ENCODE results near the gene MLXIPL.
A peak's percentile ranks its signal among the peaks of the same experiment; 100 is the strongest.
"Not testable (repeated sequence)": the region's sequence is repeated elsewhere in the genome, so short reads cannot be mapped to it uniquely, and the experiment has no call there.

The MLXIPL gene

DNA sequence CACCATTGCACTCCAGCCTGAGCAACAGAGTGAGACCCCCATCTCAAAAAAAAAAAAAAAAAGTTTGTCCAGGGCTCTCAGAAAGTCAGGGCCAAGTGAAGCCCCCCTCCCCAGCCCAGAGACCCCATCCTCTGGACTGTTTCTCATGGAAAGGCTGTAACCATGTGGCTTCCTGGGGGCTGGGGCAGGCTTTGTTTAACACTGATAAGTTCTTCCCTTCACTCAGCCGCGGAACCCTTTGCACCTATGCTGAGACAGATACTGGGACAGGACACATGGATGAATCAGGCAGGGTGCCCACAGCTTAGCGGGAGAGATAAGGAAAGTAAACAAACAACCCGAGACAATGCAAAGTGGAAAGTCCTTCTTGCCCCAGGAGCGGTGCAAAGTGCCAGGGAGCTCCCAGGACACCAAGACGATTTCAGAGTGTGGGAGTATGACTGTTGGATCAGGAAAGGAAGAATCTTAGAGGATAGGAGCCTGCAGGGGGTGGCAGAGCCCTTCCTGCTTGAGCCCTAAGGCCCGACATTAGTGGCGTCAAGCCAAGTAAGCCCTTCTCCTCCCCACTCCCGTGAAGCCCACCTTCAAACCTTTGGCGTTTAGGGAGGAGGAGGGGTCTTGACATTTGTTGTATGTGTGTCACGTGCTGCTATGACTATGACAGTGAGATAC lies 11.6 kb downstream of the MLXIPL start:
- peak; percentile 12 for DNase-seq

DNA sequence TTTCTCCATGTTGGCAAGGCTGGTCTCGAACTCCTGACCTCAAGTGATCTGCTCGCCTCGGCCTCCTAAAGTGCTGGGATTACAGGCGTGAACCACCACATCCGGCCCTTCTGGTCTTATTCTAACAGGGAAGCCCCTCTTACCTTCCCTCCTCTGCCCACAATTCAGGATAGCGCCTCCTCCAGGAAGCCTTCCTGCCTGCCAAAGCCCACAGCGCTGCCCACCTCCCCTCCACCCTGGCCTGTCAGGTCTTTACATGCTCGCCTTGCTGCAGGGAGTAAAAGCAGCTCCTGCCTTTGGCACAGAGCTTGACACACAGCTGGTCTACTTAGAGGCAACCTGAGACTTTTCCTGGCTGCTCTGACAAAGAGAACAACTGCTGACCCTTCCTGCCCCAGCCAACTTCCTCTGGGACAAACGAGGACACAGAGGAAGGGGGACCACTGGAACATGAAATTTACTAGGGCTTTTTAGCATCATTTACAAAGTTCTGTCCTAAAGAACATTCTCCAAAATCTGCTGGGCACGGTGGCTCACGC lies 13.2 kb downstream of the MLXIPL start:
- DNase-seq = no peak

DNA sequence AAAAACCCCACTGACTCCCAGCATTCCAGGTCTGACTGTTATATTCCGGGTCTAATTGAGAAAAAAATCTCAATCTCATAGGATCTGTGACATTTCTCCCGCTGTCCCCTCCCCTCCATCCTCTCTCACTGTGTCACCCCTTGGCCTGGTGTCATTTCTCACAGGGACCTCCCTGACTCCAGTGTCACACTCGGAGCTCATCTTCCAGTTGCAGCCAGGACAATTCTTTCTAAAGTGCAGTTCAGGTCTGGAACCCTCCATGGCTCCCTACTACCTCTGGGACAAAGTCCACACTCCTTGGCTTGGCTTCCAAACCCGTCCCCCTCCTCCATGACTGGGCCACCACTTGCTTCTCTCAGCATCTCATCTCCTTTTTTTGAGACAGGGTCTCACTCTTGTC lies 14.2 kb downstream of the MLXIPL start:
- no peak for DNase-seq

DNA sequence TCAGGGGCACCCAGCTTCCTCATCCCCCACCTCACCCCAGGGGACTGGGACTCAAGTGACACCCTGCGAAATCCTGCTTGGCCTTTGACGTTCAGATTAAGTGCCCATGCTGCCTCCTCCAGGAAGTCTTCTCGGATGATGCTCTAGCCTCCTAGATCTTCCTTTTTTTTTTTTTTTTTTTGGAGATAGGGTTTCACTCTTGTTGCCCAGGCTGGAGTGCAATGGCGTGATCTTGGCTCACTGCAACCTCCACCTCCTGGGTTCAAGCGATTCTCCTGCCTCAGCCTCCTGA lies 16.7 kb downstream of the MLXIPL start:
- DNase-seq = not testable (repeated sequence)

DNA sequence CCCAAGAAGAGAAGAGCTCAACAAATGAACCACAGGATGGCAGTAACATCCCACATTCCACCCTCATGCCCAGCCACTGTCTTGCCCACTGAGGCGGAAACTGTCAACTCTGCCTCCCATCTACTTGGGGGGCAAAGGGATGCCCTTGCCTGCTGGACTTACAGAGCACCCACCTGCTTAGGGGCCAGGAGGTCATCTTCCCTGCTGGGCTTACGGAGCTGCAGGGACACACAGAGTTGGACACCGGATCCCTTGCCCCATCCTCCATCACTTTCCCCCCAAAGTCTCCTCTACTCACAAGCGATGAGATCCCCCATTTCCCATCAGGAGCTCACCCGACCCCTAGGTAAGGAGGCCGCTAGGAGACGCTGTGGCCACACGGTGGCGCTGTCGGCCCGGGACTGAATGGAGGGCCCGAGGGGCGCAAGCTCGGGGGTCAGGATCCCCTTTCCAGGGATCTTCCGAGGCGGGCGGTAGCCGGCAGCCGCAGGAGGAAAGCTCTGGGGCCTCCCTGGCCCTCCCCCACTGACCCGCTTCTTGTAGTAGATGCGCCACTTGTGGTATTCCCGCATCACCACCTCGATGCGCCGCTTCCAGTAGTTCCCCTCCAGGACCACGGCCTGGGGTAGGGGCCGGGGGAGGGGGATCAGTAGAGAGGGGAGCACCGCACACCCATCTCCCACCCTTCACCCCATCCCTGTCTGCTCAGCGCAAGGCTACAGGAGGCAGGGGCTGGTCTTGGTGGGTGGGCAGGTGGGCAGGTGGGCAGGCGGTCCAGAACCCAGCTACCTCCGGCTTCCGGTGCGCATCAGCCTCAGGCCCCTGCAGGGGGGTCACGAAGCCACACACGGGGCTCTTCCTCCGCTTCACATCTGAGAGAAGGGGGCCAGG lies 17.3 kb downstream of the MLXIPL start:
- DNase-seq = peak; percentile 26

DNA sequence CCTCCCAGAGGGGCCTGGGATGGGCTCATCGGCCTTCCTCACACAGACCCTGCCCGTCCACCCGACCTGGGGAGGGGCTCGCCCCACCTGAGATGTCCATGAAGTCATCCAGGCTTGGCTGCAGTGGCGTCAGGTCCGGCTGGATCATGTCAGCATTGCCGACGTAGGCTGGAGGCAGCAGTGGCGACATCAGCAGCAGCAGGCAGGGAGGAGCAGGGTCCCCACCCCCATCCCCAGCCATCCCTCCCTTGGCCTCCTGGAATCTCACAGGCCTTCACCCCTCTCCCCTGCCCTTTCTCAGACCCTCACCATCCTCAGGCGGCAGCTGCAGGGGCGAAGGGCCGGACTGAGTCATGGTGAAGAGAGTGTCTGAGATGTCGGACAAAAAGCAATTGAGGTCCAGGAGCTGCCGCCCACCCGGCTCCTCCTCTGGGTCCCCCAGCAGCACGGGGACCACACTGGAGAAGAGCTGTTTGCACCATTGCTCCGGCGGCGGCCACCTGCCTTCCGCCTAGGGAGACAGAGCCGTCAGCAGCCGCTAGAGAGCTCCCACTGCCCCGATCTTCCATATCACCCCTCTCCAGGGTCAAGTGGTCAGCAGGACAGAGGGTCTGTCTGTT lies 18.6 kb downstream of the MLXIPL start:
- no peak for DNase-seq

DNA sequence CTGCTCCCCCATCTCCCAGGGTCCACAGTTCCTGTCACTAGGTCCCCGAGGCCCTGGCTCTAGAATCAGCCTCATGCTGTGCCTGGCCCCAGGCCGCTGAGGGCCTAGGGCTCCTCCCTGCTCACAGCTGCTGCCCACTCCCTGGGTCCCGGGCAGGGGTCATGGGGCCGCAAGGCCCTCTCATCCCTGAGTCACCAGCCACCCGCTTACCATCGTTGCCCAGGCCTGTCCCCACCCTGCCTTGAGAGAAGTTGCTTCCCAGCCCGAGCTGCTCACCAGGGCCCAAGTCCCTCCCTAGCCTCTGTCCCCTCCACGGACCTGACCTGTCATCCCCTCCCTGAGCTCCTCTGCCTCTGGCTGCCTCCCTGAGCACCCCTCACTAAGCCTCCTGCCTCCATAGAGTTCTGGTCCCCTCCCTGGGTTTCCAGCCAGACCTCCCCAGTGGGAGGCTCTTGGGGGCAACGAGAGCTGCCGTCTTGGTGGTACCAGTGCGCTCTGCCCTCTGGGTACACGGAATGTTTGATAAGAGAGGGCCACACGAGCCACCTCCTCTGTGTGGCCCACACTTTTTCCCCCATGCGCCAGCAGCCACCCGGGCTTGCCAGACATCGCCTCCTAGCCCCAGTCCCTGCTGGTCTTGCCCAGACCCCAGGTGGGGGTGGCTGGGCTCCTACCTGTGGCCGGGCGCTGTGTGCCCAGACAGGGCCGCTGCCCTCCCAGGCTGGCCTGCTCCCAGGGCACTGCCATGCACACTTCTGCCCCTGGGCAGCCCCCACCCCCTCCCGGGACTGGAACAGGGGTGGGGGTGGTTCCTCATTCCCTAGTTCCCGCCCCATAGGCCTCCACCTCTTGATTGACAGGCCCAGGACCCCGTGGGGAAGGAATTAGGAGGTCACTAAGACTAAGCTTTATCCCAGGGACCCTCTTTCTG lies 21.3 kb downstream of the MLXIPL start:
- DNase-seq = no peak

DNA sequence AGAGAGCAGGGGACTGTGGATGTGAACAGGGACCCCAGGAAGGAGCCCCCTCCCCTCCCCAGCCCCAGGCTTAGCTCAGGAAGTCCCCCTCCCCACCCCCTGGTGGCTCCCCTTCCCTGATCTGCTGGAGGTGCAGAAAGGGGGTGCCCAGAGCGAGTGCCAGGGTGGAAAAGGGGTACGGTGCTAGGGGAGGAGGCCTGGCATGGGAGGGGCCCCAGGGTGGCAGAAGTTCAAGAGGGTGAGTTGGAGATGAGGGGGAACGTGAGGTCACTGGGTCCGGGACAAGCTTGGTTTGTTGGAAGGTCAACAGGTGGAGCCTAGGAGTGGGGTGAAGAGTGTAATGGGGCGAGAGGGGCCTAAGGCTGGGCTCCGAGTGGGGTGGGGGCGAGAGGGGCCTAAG lies 24.4 kb downstream of the MLXIPL start:
- no peak for DNase-seq

DNA sequence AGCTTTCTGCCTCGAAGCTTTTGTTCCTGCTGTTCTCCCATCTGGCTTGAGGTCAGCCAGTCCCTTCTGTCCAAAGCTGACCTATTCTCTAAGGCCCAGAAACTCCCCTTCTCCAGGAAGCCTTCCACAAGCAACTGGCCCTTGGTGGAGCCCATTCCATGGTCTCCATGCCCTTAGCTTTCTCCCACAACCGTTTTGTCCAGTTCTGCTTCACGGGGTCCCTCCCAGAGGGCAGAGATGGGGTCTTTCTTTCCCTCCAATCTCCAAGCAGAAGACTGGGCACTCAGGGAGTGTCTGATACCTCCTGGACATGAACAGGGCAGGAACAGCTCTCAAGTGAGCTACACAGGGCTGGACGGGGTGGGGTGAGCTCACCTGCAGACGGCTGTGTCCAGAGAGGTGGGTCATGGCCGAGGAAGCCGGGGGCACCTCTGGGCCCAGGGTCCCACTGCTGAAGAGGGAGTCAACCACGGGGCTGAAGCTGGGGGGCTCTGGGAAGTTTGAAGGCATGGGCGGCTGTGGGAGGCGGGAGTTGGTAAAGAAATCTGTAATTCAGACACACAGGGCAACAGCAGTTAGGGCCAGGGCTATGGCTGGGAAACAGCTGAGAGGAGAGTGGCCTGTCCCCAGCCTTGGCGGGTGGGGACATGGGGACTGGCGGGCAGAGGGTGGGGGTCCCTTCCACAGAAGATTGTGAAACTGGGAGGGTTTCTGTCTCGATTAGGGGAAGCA lies 25.0 kb downstream of the MLXIPL start:
- no peak for DNase-seq

DNA sequence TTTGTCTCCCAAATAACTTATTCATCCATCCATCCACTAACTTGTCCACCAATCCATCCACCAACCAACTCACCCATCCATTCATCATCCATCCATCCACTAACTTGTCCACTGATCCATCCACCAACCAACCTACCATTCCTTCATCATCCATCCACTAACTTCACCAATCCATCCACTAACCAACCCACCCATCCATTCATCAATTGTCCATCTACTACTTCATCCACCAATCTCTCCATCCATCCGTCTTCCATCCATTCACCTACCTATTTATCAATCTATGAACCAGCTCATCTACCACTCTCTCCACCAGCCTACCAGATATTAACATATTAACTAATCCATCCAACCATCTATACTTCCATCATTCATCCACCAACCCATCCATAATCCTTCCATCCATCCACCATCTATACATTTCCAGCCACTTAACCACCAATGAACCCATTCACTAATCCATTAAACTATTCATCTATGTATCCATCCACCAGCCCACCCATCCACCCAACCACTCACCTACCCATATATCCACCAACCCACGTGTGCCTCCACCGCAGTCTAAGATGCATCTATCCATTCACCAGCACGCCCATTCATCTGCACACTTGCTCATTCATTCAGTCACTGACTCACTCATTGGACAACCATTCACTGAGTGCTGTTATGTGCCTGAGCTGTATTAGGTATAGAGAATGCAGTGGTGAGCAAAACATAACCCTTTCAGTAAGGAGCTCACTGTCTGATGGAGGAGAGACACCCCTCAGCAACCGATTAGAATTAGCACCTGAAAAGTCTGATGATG lies 26.1 kb downstream of the MLXIPL start:
- no peak for DNase-seq

DNA sequence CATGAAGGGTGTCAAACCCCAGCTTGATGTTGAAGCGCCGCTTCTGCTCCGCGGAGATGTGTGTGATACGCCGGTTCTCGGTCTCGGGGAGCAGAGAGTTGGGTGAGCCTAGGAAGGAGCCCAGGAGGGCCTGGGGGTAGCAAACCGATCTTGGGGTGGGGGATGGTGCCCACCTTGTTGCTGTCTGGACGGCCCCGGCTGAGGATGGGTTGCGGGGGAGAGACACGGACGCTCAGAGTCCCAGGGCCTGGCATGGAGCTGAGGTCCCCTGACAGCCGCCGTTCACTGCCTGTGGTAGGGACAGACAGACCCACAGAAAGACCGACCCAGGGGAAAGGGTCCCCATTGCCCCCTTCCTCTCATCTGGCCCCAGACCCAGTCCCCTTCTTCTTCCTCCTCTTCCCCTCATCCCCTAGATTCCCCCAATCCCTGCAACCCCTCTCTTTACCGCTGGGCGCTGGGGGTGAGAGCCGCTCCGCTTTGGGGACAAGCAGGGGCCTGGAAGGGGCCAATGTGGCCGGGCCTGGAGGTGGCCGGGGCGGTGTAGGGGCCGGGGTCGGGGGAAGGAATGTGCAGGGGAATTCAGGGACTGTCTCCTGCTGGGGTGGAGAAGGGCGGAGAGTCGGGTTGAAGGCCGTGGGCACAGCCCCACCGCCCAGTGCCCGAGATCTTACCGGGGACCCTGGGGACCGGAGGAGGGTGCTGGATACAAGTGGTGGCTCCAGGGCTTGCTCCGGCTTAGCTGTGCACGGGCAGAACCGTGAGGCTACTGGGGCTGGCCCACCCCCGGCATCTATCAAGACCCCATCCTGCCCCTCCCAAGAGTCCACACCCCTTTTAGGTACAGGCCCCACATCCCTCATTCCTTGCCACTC lies 27.9 kb downstream of the MLXIPL start:
- DNase-seq = no peak

DNA sequence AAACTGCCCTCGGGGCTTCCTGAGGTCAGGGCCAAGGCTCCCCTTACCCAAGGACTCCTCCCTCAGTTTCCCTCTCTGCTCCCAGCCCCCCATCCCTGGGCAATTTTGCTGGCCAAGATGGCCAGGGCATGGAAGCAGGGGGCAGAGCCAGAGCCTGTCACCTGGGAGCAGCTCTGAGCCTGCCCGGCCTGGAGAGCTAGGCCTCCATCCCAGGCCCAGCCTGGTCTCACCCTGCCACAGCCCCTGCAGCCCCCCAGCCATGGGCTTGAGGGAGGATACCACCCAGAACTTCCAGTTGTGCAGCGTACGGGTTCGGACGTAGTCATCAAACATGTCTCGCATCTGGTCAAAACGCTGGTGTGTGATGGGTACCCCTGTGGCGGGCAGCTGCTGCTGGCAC lies 29.0 kb downstream of the MLXIPL start:
- no peak for DNase-seq

DNA sequence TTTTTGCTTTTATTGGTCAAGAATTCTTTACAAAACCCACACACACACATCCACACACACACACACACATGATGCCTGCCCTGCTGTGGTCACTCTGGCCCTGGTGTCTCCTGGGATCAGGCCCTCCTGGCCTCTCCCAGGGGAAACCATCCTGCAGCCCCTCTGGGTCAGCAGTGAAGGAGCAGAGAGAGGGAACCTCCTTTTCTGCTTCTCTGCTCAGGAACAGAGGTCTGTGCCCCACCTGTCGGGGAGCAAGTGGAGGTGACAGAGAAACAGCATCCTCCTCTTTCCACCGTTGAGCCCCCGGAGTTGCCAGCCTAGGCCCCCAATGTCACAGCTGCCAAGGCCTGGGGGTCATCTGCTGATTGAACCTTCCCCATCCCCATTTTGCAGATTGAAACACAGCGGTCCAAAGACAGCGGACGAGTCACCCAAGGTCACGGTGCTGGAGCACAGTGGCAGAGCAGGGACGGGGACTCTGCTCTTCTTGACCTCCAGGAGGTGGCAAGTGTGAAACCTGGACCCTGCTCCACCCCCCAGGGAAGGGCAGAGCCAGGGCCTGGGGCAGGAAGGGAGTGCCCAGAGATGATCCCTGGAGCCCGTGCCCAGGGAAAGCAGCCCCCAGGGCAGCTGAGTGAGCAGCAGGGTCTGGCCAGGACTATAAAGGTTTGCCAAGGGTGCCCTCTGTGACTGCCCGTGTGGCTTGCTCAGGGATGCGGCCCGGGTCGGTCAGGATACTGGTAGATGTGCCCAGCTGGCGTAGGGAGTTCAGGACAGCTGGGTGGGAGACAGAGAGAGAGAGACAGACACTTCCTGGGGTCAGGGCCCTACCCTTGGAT lies 30.9 kb downstream of the MLXIPL start:
- DNase-seq = no peak

DNA sequence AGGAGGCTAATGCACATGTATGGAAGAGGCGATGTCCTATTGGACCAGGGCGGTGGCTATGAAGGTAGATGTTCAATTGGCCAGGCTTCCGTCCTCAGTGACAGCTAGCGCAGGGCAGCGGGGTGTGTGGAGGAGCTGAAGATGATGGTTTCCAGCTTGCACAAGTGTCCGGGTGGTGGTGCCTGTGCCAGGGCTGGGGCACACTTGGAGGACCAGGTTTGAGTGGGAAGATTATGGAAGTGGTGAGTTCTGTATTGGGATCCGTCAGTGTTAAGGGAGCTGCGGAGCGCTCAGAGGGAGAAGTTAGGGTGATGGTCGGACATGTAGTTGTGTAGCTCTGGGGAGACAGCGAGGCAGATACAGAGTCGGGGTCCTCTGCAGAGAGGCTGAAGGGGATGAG lies 37.4 kb downstream of the MLXIPL start:
- no peak for DNase-seq

DNA sequence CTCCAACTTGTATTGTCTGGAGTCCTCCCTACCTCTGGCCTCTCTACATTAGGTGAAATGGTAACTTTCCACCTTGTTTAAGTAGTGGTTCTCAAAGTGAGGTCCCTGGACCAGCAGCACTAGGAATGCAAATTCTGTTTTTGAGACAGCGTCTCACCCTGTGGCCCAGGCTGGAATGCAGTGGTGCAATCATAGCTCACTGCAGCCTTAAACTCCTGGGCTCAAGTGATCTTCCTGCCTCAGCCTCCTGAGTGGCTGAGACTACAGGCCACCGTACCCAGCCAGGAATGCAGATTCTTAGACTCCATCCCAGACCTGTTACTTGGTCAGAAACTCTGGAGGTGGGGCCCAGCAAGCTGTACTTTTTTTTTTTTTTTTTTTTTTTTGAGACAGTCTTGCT lies 39.1 kb downstream of the MLXIPL start:
- no peak for DNase-seq

DNA sequence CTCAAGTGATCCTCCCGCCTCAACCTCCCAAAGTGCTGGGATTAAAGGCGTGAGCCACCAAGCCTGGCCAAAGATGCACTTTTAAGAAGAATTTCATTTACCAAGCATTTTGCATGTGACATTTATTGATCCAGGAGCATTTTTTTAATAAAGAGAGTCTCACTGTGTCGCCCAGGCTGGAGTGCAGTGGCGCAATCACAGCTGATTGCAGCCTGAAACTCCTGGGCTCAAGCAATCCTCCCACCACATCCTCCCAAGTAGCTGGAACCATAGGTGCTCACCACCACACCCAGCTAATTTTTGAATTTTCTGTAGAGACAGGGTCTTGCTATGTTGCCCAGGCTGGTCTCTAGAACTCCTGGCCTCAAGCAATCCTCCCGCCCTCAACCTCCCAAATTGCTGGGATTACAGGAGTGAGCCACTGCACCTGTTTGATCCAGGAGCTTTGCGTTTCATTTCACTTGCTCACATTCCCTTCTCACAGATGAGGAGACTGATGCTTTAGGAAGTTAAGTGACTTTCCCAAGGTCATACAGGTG lies 41.6 kb downstream of the MLXIPL start:
- no peak for DNase-seq

DNA sequence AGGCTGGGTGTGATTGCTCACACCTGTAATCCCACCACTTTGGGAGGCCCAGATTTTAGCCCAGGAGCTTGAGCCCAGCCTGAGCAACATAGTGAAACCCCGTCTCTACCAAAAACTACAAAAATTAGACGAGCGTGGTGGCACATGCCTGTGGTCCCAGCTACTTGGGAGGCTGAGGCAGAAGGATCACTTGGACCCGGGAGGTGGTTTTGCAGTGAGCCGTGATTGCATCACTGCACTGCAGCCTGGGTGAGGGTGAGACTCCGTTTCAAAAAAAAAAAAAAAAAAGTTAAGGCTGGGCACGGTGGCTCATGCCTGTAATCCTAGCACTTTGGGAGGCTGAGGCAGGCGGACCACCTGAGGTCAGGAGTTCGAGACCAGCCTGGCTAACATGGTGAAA lies 43.3 kb downstream of the MLXIPL start:
- DNase-seq = not testable (repeated sequence)

DNA sequence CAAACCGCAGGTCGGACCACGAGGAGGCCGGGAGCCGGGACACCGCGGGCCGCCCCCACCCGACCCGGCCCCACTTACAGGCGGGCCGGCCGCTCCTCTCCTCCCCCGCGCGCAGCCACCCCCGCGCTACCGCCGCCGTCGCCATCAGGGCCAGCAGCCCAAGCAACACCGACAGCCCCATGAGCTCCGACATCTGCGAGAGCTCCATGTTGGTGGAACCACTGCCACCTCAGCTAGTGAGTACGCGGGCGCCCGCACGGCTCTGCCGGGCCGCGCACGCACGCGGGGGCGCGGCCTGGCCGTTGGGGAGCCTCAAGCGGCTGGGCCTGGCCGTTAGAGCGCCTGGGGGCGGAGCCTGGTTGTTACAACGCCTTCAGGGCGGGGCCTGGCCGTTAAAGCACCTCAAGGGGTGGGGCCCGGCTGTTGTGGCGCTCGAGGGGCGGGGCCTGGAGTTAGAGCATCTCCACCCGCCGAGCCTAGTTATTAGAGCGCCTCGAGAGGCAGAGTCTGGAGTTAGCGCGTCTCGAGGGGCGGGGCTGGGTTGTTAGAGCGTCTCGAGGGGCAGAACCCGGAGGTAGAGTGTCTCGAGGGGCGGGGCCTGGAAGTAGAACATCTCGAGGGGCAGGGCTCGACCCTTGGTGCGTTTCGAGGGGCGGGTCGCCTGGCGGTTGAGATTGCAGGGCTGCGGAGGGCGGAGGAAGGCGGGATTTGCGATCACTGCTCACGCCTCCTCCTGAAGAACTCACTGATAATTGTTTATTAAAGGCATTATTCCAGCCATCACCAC lies 45.8 kb downstream of the MLXIPL start, which contains the start of gene TBL2:
Gene TBL2, minus strand, starts transcription at position 238 of the 787 bp plus-strand sequence. Its CDS starts 30 bp downstream, at position 208.
- DNase-seq = peak; percentile 95
